HEK293 (cell line): ENCODE measurements around the gene QRICH1.

Experiments
- CTCF ChIA-PET: fragments of 350-600 bp; formaldehyde crosslinking; extraction: SDS; loops from one replicate; lab custom pipeline; 2021; ENCODE audit warnings: antibody characterized with exemption; lab: Yijun Ruan, JAX
- POLR2A ChIA-PET: fragments of 300-600 bp; formaldehyde crosslinking; extraction: SDS; loops from one replicate; lab custom pipeline; 2020; ENCODE audit warnings: antibody characterized with exemption, inconsistent platforms; lab: Yijun Ruan, JAX
- H3K27ac ChIP-seq: fragments of 200-500 bp; sonication (Bioruptor generic); 2 replicates; pipeline ENCODE4 v1.5.1; 2014; ENCODE audit warnings: low read depth, low read length, control low read depth, inconsistent platforms; ENCODE audit errors: extremely low read depth
- H3K36me3 ChIP-seq, 2 experiments: fragments of 200-500 bp in 1 of 2; sonication (Bioruptor generic) in 1 of 2; 1 replicate in 1 of 2; 2 replicates in 1 of 2; pipeline ENCODE4 v1.5.1; 2014 to 2017; ENCODE audit warnings: inconsistent platforms in 2 of 2, low read length in 2 of 2; ENCODE audit not compliant: control insufficient read depth in 2 of 2, insufficient read depth in 1 of 2
- H3K4me1 ChIP-seq: fragments of 200-500 bp; sonication (Bioruptor generic); 2 replicates; pipeline ENCODE4 v1.5.1; 2014; ENCODE audit warnings: mild to moderate bottlenecking, low read length, inconsistent platforms; ENCODE audit not compliant: control insufficient read depth, insufficient read depth
- H3K4me3 ChIP-seq: 2 replicates; pipeline ENCODE4 v1.5.1; 2011; ENCODE audit warnings: low read depth, mild to moderate bottlenecking, control low read depth, low read length, moderate library complexity
- H3K9me3 ChIP-seq: fragments of 200-500 bp; sonication (Bioruptor generic); 2 replicates; pipeline ENCODE4 v1.5.1; 2014; ENCODE audit warnings: low read depth, low read length, inconsistent platforms; ENCODE audit not compliant: control insufficient read depth, insufficient read depth
- KLF7 ChIP-seq: fragments of 450-650 bp; formaldehyde crosslinking; IDR thresholded peaks from 2 replicates; pipeline ENCODE4 v1.5.1; 2016; ENCODE audit warnings: missing biosample characterization, missing genetic modification characterization, borderline replicate concordance
- PRDM10 ChIP-seq: fragments of 450-650 bp; formaldehyde crosslinking; IDR thresholded peaks from 2 replicates; pipeline ENCODE4 v1.5.1; 2016; ENCODE audit warnings: missing biosample characterization, missing genetic modification characterization
- SP2 ChIP-seq: fragments of 450-650 bp; formaldehyde crosslinking; IDR thresholded peaks from 2 replicates; pipeline ENCODE4 v1.5.1; 2016; ENCODE audit warnings: missing biosample characterization, missing genetic modification characterization
- YY2 ChIP-seq: fragments of 450-650 bp; formaldehyde crosslinking; IDR thresholded peaks from 2 replicates; pipeline ENCODE4 v1.5.1; 2016; ENCODE audit warnings: missing biosample characterization, missing genetic modification characterization
- ZBTB20 ChIP-seq: fragments of 450-650 bp; formaldehyde crosslinking; IDR thresholded peaks from 2 replicates; pipeline ENCODE4 v1.5.1; 2016; ENCODE audit warnings: missing biosample characterization, missing genetic modification characterization
- ZBTB8A ChIP-seq: fragments of 450-650 bp; formaldehyde crosslinking; IDR thresholded peaks from 2 replicates; pipeline ENCODE4 v1.5.1; 2016; ENCODE audit warnings: missing biosample characterization, missing genetic modification characterization
- ZFP69B ChIP-seq: fragments of 450-650 bp; formaldehyde crosslinking; IDR thresholded peaks from 2 replicates; pipeline ENCODE4 v1.5.1; 2016; ENCODE audit warnings: missing biosample characterization, missing genetic modification characterization
- ZNF140 ChIP-seq: fragments of 450-650 bp; formaldehyde crosslinking; IDR thresholded peaks from 2 replicates; pipeline ENCODE4 v1.5.1; 2016; ENCODE audit warnings: missing biosample characterization, missing genetic modification characterization
- ZNF148 ChIP-seq: fragments of 450-650 bp; formaldehyde crosslinking; IDR thresholded peaks from 2 replicates; pipeline ENCODE4 v1.5.0; 2017; ENCODE audit warnings: missing biosample characterization, missing genetic modification characterization, borderline replicate concordance
- ZNF2 ChIP-seq: fragments of 450-650 bp; formaldehyde crosslinking; IDR thresholded peaks from 2 replicates; pipeline ENCODE4 v1.5.1; 2016; ENCODE audit warnings: missing biosample characterization, missing genetic modification characterization
- ZNF335 ChIP-seq: fragments of 450-650 bp; formaldehyde crosslinking; conservative IDR thresholded peaks from 2 replicates; pipeline ENCODE4 v1.5.1; 2016; ENCODE audit warnings: missing biosample characterization, missing genetic modification characterization
- ZNF423 ChIP-seq: fragments of 450-650 bp; formaldehyde crosslinking; IDR thresholded peaks from 2 replicates; pipeline ENCODE4 v1.5.1; 2016; ENCODE audit warnings: missing biosample characterization, missing genetic modification characterization
- ZNF600 ChIP-seq: fragments of 450-650 bp; formaldehyde crosslinking; IDR thresholded peaks from 2 replicates; pipeline ENCODE4 v1.5.1; 2016; ENCODE audit warnings: missing biosample characterization, missing genetic modification characterization
- ZNF660 ChIP-seq: fragments of 450-650 bp; IDR thresholded peaks from 2 replicates; pipeline ENCODE4 v1.5.1; 2018; ENCODE audit warnings: missing biosample characterization, mild to moderate bottlenecking, missing genetic modification characterization
- ZNF837 ChIP-seq: fragments of 450-650 bp; formaldehyde crosslinking; IDR thresholded peaks from 2 replicates; pipeline ENCODE4 v1.5.1; 2016; ENCODE audit warnings: missing biosample characterization, missing genetic modification characterization
- ZNF843 ChIP-seq: fragments of 450-650 bp; formaldehyde crosslinking; IDR thresholded peaks from 2 replicates; pipeline ENCODE4 v1.5.1; 2016; ENCODE audit warnings: missing biosample characterization, missing genetic modification characterization
- TF ChIP-seq, protein P1 (sequence below): fragments of 450-650 bp; formaldehyde crosslinking; conservative IDR thresholded peaks from 2 replicates; pipeline ENCODE4 v1.5.1; 2016; ENCODE audit warnings: low read depth, missing biosample characterization, missing genetic modification characterization
- TF ChIP-seq, protein P2 (sequence below): fragments of 450-650 bp; formaldehyde crosslinking; IDR thresholded peaks from 2 replicates; pipeline ENCODE4 v1.5.1; 2016; ENCODE audit warnings: missing biosample characterization, missing genetic modification characterization
- TF ChIP-seq, protein P3 (sequence below): fragments of 450-650 bp; formaldehyde crosslinking; IDR thresholded peaks from 2 replicates; pipeline ENCODE4 v1.5.1; 2016; ENCODE audit warnings: missing biosample characterization, missing genetic modification characterization

Gene QRICH1

GRCh38 chr3:49017971-49018706 lies 75.7 kb downstream of the QRICH1 start, which contains the start of gene DALRD3:
Gene DALRD3 (minus strand): TSS chr3:49018580. CDS start chr3:49018564, 16 bp downstream.
- Histone ChIP-seq H3K27ac (peak within 1 kb of the TSS; percentile 47; the same call in 1 of the 2 replicates), H3K4me1 (no peaks in the 10 kb centered on the region), H3K4me3 (peak within 1 kb of the TSS; percentile 80), H3K9me3 (no peaks in the 10 kb centered on the region), H3K36me3 (peaks cover 0 to 43% of the 10 kb centered on the region in 2 experiments; a peak in 1 of 3 replicates)
- ChIA-PET CTCF (interaction anchor here (0.6 to 1.5 kb wide), 5 partner anchors 18 to 459 kb away, joined by 3 to 8 read pairs (median 3); no protein-coding TSS in a partner anchor), POLR2A (interaction anchor here (0.6 to 10.4 kb wide), 9 partner anchors 11 to 301 kb away, joined by 3 to 141 read pairs (median 5); partner anchors contain the start of genes IMPDH2, IP6K2, P4HTM and QRICH1)
- peak; percentile 75 for TF ChIP-seq ZFP69B
- 0 out of 2 replicates have a peak, but pooled peaks have one; percentile 24 for TF ChIP-seq ZNF837 (tag by site-specific recombination)
- TF ChIP-seq PRDM10 (tag by site-specific recombination) = peak; percentile 42; the same call in 1 of the 2 replicates
- no peak for TF ChIP-seq ZNF148 (tag by site-specific recombination)
- peak; percentile 82 for TF ChIP-seq ZNF335
- TF ChIP-seq, protein P1, sequence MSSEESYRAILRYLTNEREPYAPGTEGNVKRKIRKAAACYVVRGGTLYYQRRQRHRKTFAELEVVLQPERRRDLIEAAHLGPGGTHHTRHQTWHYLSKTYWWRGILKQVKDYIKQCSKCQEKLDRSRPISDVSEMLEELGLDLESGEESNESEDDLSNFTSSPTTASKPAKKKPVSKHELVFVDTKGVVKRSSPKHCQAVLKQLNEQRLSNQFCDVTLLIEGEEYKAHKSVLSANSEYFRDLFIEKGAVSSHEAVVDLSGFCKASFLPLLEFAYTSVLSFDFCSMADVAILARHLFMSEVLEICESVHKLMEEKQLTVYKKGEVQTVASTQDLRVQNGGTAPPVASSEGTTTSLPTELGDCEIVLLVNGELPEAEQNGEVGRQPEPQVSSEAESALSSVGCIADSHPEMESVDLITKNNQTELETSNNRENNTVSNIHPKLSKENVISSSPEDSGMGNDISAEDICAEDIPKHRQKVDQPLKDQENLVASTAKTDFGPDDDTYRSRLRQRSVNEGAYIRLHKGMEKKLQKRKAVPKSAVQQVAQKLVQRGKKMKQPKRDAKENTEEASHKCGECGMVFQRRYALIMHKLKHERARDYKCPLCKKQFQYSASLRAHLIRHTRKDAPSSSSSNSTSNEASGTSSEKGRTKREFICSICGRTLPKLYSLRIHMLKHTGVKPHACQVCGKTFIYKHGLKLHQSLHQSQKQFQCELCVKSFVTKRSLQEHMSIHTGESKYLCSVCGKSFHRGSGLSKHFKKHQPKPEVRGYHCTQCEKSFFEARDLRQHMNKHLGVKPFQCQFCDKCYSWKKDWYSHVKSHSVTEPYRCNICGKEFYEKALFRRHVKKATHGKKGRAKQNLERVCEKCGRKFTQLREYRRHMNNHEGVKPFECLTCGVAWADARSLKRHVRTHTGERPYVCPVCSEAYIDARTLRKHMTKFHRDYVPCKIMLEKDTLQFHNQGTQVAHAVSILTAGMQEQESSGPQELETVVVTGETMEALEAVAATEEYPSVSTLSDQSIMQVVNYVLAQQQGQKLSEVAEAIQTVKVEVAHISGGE (tag by site-specific recombination) = peak; percentile 86
- no peak for TF ChIP-seq ZNF660 (tag by site-specific recombination)
- TF ChIP-seq ZNF140 (tag by site-specific recombination) = no peak
- TF ChIP-seq ZNF423 (tag by site-specific recombination) = peak; percentile 55; the same call in 1 of the 2 replicates
- 0 out of 2 replicates have a peak, but pooled peaks have one; percentile 16 for TF ChIP-seq YY2 (tag by site-specific recombination)
- TF ChIP-seq, protein P2, sequence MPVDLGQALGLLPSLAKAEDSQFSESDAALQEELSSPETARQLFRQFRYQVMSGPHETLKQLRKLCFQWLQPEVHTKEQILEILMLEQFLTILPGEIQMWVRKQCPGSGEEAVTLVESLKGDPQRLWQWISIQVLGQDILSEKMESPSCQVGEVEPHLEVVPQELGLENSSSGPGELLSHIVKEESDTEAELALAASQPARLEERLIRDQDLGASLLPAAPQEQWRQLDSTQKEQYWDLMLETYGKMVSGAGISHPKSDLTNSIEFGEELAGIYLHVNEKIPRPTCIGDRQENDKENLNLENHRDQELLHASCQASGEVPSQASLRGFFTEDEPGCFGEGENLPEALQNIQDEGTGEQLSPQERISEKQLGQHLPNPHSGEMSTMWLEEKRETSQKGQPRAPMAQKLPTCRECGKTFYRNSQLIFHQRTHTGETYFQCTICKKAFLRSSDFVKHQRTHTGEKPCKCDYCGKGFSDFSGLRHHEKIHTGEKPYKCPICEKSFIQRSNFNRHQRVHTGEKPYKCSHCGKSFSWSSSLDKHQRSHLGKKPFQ (tag by site-specific recombination) = no peak
- TF ChIP-seq, protein P3, sequence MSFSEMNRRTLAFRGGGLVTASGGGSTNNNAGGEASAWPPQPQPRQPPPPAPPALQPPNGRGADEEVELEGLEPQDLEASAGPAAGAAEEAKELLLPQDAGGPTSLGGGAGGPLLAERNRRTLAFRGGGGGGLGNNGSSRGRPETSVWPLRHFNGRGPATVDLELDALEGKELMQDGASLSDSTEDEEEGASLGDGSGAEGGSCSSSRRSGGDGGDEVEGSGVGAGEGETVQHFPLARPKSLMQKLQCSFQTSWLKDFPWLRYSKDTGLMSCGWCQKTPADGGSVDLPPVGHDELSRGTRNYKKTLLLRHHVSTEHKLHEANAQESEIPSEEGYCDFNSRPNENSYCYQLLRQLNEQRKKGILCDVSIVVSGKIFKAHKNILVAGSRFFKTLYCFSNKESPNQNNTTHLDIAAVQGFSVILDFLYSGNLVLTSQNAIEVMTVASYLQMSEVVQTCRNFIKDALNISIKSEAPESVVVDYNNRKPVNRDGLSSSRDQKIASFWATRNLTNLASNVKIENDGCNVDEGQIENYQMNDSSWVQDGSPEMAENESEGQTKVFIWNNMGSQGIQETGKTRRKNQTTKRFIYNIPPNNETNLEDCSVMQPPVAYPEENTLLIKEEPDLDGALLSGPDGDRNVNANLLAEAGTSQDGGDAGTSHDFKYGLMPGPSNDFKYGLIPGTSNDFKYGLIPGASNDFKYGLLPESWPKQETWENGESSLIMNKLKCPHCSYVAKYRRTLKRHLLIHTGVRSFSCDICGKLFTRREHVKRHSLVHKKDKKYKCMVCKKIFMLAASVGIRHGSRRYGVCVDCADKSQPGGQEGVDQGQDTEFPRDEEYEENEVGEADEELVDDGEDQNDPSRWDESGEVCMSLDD (tag by site-specific recombination) = 0 out of 2 replicates have a peak, but pooled peaks have one; percentile 18
- TF ChIP-seq ZNF843 (tag by site-specific recombination) = no peak
- TF ChIP-seq SP2 = peak; percentile 81
- peak; percentile 66; the same call in 1 of the 2 replicates for TF ChIP-seq ZNF600
- peak; percentile 41; the same call in 1 of the 2 replicates for TF ChIP-seq ZBTB8A
- no peak; the same call in 1 of the 2 replicates for TF ChIP-seq ZNF2 (tag by site-specific recombination)
- peak; percentile 88 for TF ChIP-seq ZBTB20 (tag by site-specific recombination)
- peak; percentile 69; the same call in 1 of the 2 replicates for TF ChIP-seq KLF7 (tag by site-specific recombination)
